Endothelial cell of hepatic sinusoid (primary cell): ENCODE results near the gene SUPT4H1.

Source experiments
- in situ Hi-C: cut with HindIII; loops from 2 replicates; pipeline ENCODE4 v1.10.0; 2017; ENCODE audit warnings: low sequenced_read_pairs

The SUPT4H1 gene

DNA sequence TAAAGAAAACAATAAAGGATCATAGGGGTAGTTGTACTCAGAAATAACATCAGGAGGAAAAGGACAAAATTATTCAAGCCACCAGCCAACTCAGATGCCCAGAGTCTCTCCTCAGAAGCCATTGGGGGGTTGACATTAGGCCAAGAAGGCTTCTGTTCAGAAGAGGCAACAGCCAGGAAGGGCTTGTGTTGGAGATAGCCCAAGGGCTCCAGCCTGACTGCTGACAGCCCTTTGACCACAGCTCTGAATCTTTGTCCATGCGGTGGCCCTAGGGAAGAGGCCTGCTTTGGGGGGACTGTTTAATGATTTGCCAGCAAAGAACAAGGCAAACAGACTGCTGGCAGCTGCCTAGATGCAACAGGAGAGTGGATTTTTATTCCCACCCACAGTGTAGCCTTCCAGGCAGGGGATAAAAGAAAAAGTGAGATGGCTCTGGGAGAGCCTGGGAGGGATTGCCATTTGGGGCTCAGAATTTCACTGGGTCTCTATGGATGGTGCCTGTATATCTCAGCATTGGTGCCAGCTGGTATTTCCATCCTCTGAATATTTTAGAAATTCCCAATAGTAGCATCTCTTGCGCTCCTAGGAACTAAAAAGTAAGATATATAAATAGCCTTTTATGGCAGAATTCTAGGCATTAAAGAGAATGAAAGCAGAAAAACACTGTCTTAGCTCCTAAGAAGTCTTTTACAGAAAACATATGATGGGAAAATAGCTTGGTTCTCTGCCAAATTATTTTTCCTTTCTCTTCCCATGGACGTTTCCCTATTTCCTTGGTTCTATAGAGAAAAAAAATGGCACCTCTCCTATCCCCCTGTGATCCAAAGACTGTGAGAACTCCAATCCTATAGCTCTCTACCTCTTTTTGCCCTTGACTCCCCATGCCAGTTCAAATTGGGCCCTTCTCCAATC is 29.4 kb upstream of the SUPT4H1 start:
- in situ Hi-C loops = loop anchor here (5.0 kb wide), 1 partner anchor 94 kb away; no protein-coding TSS in a partner anchor

DNA sequence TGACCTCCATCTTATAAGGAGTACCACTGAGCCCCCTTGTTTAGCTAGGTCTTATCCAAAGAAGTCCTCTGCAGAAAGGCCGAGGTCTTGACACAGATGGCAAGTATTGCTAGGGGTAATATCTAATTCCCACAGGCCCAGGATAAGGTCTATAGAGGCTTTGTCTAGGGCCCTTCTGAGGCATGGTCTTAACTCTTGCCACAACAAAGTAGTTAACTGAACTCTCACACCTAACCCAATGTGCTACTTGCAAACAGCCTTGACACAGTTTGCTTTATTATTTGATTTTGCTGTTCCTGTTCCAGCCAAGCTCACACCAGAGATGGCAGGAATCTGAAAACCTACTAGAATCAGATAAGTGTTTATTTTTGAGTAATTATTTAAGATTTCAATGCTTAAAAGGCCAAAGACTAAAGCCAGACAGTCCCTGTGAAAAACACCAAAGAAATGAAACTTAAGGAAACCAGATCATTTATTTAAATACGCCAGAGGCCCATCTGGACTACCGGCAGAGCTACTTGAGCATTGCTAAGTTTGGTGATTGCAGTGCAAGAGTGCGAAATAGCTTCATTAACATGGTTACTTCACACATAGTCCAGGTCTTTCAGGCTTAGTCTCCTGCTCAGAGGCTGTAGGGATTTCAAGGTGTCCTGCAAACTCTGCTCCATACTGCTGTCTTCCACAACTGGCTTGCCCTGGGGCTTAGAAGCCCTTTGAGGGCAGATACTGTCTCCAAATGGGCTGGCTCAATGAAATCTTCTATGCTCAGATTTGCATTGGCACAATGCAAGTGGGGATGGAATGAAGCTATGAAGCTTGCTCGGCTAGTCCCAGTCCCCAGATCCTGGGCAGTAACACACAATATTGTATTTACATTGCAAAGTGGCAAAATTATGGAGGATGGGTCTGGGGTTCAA is 28.5 kb upstream of the SUPT4H1 start:
- in situ Hi-C loops = loop anchor here (5.0 kb wide), 1 partner anchor 93 kb away; no protein-coding TSS in a partner anchor

DNA sequence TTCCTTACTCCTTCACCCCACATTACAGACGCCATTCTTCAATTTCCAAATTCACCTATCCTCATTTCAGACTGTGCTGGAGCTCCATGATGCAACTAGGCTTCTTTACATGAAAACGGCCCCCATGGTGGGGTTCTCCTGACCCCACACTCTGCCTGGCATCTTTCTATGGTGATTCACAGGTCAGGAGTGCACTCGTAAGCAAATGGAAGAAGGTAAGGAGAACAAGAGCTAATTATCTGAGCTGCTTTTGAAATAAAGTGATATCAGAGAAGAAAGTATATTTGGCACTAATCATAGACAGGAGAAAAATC is 27.5 kb upstream of the SUPT4H1 start:
- in situ Hi-C loops = no loop called here

DNA sequence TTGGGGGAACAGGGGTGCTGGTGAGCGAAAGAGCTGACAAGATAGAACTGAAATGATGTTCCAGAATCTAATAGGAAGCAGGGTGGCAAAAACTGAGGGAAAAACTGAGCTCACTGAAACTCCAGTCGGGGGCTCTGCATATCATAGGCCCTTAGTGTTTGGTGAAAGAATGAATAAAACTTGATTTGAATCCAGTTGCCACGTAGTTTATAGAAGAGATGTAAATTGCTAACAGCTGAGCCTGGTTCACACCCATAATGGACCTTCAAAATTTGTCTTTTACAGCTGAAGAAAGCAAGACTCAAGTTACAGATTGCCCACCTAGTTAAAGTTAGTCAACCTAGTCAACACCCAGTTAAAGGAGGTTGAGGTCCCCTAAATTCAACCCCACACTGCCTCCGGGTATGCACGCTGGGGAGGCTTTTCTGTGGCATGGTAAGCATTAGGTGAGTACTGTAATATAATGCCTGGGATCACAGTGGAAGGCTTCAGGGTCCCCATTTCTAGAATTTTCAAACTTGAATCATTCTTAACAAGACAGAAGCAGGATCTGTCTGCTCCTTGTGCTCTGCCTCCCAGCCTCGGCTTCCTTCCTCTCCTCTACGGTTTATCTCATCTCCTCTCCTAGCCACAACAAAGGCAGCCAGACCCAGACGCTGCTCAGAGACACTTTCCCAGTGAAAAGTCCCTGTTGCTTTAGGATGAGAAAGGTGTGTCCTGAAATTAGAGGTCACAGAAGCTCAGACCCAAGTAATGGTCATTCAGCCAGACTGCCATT is 26.9 kb upstream of the SUPT4H1 start:
- in situ Hi-C loops = no loop called here

DNA sequence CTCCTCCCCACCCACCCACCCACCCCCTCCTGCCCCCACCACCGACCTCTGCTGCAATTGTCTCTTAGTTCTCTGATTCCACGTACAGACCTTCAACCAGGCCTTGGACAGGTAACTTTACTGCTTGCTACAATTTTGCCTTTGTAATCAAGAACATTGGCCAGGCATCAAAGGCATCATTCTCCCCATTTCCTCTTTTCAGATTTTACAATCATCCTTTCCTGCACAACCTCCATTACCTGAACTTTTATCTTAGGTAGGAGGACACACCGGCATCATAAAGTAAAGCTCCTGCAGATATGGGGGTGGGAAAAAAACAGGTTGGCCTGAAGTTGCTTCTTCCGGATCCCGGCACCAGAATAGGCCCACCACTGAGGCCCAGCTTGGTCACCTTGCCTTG is 25.7 kb upstream of the SUPT4H1 start:
- in situ Hi-C loops = no loop called here

DNA sequence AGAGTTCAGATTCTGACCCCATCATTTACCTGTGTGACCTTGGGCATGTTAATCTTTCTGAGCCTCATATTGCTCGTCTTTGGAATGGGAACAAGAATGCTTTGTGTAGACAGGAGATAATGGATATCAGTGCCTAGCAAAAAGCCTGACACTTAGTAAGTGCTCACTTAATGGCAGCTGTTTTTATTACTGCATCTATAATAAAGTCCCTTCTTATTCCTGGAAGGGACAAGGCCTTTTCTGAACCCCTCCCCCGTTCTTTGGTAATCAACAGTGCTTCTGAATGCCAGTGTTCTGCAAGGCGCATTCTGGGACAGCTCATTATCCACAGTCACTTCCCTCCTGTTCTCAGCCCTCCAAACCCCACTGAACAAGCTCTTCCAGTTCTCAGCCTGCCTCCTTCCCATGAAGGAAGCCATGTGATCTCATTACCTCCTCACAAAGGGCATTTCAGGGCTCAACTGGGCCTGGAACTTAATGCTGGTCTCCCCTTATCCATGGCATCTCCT is 25.1 kb upstream of the SUPT4H1 start:
- in situ Hi-C loops = no loop called here

DNA sequence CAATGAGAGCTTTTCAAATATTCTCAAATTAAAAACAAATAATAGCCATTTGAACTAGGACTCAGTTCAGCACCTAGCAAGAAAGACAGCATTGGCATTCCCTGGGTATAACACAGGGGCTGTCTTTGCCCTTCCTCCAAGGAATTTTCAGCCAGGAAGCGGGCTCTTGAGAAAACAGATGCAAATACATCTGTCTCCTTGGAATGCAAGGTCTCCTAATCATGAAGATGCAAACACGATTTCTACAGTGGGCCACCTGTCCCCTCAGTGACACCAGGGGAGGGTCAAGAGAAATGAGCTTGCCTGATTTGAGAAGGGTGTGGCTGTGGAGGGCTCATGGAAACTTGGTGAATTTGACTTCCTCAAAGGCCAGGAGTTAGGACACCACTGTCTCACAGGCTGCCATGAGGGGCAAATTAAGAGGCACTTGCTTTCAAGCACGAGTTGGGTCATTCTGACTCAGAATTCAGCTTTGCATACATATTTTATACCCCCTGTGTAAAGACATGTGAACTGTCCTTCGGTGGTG is 24.5 kb upstream of the SUPT4H1 start:
- in situ Hi-C loops = no loop called here

DNA sequence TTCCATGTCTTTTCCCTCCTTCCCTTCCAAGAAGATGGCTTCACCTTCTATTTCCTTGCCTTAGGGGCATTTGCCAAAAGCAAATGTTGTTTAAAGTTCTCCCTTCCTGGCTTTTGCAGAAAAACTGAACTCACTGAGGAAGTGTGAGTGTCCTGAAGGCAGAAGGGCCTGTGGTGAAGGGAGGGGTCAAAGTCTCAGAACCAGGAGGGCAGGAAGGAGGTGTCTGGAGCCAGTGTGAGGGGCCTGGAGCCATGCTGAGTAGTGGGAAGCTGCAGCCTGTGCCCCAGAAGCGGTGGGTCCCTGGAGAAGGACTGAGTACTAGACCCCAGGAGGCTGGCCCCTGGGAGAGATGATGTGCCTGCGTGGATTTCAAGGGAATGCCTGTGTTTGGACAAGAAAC is 23.8 kb upstream of the SUPT4H1 start:
- in situ Hi-C loops = no loop called here

DNA sequence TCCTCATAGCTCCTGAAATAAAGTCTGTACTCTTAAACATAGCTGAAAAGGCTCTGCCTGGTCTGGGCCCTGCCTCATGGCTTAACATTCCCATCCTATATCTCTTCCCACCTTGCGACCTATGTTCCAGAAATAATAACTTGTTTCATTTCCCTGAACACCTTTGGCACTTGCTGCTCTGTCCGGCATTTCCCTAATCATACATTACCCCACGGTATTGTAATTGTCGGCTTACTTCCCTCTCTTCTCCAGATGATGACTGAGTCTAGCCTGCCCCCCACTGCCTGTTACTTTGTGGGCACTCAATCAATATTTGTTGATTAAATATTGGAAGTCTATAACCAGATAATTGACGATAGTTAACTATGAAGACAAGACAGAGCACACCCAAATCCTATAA is 23.3 kb upstream of the SUPT4H1 start:
- in situ Hi-C loops = no loop called here

DNA sequence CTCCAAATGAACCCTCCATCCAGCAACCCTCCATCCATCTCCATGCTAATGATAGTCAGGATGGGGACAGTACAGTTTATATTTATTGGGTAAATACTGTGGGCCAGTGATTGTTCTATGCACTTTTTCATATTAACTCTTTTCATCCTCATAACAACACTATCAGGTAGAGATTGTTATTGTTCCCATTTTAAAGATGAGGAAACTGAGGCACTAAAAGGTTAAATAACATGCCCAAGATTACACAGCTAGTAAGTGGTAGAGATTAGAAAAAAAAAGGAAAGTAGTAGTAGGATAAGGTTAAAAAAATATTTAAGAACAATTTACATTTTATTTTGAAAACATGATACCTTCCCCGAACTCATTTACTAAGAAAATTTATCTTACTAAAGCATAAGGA is 21.9 kb upstream of the SUPT4H1 start:
- in situ Hi-C loops = no loop called here

DNA sequence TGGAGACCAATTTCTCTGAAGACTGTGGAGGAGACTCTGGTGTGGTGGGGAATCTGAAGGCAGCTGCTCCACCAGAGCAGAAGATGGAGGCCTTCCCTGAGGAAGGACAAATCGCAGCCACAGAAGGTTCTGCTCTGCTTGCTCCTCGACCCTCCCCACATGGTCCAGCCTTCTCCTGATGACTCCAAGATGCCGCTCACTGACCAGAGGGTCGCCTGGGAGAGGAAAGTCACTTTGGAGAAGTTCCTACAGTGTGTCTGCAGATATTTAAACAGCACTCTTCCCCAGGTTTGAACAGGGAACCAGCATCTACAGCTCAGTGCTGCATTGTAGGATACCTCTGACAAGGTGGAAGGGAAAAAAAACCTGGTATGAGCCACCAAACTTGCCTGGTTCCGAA is 21.0 kb upstream of the SUPT4H1 start:
- in situ Hi-C loops = no loop called here

DNA sequence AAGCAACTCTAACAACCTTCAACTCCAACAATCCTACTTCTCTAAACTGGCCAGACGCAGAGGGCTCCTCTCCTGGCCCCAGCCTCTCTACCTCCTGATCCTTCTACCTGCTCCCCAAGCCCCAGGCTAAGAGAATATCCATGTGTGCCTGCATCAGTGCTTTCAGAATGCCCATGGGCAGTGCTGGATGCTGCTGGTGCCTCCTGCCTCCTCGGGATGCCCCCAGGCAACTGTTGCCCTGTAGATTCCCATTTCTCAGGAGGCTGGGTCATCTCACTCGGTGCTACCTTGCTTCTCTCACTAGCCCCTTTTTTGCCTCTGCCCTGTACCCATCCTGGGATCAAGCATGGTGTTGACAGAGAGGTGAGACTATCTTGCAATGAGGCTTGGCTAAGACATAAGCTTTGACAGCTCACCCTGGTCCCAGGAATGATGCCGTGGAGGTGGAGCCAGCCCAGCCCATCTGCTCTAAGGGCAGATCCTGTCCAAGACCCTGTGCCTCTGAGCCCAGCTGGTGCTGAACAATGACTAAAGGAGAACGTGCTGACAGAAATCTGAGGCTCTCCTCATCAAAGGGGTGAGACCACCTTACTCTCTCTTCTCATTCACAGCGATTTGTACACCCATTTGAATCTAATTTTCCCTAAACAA is 19.4 kb upstream of the SUPT4H1 start:
- in situ Hi-C loops = no loop called here

DNA sequence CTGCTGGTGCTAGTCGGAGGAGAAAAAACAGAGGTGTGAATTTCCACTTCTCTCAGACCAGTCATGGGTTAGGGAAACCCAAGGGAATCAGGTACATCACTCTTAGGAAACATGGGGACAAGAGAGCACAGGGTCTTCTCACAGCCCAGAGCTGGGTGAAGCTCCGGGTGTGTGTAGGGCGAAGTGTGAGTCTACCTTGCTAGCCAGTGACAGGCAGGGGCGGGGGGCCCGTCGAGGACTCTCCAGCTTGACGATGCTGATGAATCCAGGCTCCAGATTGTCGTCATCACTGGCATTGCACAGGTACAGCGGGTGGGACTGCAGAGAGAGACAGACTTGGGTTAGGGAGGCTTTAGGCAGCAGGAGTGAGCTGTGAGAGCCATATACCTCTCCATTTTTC is 18.7 kb upstream of the SUPT4H1 start:
- in situ Hi-C loops = no loop called here

DNA sequence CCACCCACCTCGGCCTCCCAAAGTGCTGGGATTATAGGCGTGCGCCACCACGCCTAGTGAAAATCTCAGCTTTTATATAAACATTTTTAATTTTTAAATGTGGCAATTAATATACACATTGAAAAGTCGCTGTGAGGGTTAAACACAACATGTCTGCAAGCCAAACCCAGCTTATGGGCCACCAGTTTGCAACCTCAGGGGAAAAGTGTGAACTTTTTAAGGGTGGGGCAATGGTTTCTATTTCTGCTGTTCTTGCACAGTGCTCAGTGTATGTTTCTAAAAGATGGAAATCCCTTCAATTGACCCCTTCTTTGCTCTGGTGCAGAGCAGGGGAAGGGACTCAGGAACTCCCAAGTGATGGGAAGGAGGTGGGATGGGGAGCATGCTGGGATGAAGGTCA is 18.3 kb upstream of the SUPT4H1 start:
- in situ Hi-C loops = no loop called here

DNA sequence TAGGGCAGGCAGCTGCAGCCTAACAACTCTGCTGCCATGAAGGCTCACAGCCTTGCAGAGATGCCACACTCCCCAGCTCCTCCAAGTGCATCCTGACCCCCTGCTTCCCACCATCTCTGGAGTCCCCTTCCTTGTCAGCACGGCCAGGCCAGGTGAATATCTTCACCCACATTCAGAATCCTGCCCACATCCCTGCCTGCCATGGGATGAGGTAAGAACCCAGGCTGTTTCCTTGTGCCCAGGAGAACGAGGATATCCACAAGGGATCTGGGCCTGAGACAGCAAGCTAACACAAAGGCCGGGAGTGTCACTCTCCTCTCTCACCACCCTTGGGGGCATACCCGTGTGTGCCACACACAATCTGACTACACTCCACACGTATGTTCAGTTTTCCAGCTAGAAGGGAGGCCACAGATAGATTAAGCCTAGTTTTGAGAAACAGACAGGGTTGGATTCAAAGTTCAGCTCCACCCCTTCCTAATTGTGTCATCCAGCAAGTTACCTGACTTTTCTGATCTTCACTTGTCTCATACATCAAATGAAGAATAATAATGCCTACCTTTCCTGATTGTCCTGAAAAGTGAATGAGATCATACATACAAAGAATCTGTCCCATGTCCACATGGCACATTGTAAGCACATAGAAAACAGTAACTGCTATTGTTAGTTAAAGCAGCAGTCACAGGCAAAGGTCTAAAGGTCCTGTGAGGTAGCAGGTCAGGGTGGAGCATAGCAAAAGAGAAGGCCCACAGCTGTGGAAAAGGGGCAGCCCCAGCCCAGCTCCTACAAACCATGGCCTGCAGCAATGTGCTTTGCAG is 17.4 kb upstream of the SUPT4H1 start:
- in situ Hi-C loops = no loop called here

DNA sequence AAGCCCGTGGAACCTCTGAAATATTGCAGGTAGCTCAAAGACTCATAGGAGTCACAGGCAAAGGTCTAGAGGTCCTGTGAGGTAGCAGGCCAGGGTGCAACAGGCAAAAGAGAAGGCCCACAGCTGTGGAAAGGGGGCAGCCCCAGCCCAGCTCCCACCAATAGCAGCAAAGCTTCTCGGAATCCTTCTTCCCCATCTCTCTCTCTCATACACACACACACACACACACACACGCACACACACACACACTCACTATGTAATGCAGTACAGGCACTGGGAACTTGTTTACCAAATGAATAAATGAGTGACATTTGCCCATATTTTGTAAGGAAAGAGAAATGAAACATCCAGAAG is 16.8 kb upstream of the SUPT4H1 start:
- in situ Hi-C loops = no loop called here

DNA sequence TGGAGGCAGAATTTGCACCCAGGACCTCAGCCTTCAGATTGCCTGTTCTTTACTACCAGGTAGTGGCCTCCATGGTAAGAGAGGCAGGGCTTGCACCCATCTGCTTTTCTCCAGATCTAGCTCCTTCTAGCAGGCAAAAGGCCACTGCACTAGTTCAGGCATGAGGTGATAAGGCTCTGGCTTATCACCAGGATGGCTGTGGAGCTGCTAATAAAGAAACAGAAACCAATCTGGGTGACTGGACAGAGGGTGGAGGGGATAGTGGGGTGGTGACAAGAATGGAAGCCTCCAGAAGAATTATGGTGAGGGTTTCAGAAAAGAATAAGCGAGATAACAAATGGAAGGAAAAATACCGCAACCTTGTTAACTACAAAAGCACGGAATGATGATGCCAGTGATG is 15.5 kb upstream of the SUPT4H1 start:
- in situ Hi-C loops = no loop called here

DNA sequence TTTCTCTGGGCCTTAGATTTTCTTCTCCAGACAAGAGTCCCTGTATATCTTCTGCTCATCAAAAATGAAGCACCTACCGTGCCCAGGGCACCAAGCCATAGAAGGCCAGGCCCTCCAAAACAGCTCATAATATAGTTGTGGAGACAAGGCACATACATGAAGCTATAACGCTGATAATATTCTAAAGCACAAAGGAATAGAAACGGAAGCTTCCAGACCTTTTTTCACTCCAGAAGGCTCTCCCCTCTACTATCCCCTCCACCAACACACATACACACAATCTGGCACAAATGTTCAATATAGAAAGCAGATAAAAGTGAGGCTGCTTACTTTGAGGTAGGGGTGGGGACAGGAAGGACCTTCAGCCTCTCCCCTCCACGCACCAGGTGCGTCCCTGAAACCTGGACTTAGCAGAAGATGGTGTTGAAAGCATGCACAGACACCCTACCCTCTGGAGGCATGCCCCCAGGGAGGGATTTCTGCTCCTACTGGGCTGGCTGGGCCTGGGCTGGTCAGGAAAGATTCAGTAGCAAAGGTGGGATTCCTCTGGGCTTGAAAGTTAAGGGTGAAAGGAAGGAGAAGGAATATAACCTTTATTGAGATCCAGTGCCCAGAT is 14.1 kb upstream of the SUPT4H1 start:
- in situ Hi-C loops = no loop called here
